Middle frontal gyrus (tissue), 1 donor: ENCODE measurements around the gene PLD2.
A peak's percentile ranks its signal among the peaks of the same experiment; 100 is the strongest.

Experiments used
- DNase-seq: peaks from one replicate; pipeline ENCODE4 v3.0.0-alpha.2; 2015; ENCODE audit warnings: low spot score; ENCODE audit errors: extremely low spot score

The PLD2 gene

DNA sequence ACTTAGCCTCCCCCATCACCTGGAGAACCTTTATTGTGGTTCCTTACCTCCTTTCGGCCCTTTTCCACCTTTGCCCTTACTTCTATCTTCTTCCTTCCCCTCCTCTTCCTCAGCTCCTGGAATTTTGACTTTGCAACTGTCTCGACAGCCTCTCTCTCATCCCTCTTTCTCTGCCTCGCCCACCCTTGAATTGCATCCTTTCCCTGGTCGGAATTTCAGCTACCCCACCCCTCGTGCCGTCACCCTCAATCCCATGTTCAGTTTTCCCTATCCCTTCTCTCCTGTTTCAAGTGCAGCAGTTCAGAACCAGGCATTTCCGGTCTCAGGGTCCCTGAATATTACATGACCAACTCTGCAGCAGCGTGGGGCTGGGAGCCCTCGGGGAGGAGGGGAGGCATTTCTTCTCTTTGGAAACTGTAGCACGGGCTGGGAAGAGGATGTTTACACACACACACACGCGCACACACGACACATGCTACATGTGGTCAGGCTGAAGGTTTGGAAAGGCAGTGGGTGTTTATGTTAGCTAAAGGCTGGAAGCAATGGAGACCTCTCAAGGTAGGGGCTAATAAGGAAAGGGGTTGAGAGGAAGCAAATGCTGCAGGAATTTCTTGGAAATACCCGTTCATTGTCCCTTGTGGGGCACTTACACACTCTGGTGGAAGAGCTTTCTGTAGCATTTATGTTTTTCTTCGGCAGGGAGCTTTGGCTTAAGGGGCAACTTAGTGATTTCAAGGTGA is 27.2 kb downstream of the PLD2 start:
- DNase-seq: no peak

DNA sequence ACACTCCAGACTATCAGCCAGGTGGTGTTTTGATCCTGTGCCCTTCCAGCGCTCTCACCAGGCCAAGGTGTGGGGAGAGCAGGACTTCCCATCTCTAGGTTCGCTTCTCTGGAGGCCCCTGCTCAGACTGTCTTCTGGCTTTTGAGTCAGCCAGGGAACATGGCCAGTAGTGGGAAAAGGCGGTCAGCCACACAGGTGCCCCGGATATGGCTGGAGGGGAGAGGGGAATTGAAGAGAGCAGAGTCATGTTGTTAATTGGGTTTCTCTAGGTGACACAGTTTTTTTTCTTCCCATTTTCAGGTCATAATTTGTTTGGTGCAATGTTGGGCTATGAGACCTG is 27.7 kb downstream of the PLD2 start:
- no peak for DNase-seq

DNA sequence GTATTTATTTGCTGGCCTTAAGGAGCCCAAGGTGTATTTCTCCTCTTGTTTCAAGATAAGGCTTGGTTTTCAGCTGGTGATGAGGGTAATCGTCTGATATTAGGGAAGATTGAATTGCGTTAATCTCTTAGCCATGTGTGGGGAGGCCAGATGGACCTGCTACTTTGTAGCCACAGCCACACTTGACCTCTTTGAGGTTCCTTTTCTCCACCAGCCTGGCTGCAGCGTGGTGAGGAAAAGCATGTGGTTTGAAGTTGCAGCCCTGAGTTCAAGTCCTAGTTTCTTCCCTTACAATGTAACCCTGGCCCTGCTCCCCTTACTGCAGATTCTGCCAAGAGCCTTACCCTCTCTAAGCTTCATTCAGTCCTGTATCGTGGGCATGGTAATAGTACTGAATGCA is 29.3 kb downstream of the PLD2 start:
- DNase-seq: no peak

DNA sequence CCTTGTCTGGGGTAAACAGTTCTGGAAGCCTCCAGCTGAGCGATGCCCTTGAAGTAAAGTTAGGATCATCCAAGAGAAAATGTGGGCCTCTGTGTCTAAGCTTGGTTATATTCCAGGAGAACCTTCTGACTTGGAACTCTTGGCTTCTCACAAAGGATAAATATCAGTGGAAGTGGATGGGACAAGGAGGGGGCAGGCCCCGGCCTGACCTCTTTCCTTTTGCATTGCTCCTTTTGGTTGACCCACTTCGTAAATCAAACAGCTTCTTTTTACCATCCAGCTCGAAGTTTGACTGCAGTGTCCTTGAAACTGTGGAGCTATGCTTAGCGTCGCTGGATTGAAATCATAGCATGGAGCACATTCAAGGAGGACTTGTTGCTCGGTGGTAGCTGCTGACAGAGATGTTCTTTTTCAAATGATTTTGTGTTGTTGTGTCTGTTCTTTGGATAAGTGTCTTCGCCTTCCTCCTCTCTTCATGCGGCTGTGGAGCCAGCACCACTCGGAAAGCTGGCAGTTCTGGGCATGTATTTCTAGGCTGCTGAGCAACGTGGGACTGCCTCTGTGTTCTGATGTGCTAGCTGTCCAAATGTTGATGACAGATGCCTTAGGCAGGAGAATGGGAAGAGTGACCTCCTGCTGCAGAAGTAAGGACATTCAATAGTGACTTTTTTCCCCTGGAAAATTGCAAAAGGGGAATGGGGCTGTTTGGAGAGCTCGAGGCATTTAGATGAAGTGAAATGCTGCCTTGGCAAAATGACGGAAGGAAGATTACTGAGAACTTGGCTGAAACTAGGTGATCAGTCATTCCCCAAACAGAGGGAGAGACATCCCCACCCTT is 30.7 kb downstream of the PLD2 start:
- DNase-seq: peak; percentile 42

DNA sequence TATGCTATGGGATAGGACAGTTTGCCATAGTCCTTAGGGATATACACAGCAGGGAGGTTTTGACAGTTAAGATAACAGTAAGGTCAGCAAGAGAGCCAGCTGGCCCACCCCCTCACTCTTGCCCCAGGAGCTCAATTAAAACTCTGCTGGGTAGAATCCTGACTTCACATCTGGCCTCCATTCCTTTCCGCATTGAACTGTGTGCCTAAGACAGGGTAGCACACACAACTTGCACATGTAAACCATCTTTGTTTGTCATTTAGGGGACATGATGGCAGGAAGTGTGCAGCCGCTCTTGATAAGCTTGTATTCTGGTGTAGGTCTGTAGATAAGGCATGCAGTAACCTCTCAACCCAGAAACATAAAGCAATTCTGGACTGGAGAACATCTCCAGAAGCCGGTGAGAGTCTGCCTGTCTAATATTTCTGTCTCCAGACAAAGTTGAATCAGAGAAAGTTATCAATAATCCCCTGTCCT is 31.4 kb downstream of the PLD2 start:
- no peak for DNase-seq

DNA sequence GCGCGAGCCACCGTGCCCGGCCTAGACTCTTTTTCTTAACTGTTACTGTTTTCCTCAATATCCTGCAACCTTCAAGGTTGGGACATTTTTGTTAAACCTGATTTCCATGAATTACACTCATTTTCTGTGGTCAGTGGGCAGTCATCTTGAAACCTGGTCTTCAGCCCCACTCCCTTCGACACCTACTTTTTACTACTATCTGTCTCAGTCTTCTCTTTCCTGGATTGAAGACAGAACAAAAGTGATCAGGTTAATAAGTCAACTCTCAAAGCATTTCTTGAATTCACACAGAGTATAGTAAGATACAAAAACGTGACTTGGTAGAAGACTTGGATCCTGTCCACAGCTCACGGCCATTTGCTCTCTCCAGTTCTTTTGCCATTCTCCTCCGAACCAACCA is 32.3 kb downstream of the PLD2 start:
- DNase-seq: no peak

DNA sequence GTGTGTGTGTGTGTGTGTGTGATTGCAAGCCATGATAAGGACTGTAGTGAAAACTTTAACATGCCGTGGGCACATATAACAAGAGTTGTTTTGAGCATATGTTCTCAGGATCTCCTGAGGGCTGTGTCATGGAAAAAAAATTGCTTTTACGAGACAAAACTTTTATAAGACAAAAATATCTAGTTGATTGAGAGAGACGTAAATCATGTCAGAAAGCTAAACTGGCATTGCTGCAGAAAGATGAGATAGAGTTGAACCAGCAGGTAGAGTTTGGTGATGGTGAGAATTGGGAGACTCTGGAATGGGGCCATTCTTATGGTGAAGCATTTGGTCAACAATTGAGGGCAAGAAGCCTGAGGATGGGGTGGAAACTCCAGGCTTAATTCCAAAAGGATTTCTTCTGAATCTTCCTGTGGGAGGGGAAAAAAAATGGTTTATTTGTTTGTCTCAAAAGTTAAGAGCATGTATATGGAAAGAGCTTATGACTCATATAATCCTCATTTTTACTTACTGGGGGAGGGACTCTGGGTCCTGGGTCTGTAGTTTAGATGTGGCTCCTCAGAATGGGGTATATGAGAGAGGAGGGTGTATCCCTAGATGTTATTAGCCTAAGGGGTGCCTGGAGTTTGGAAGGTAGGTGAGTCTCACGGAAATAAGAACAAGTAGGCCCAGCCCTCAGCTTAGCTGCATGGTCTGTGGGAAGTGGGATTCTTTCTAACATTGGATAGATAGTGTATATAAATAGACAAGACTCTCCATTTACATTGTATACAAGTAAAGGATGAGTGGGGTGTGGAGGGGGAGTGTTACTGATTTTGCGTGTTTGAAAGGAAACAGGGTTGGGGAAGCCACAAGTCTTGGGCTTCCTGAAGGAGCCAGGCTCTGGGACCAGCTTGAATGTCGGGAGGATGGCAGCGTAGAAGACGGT is 33.3 kb downstream of the PLD2 start:
- DNase-seq: no peak

DNA sequence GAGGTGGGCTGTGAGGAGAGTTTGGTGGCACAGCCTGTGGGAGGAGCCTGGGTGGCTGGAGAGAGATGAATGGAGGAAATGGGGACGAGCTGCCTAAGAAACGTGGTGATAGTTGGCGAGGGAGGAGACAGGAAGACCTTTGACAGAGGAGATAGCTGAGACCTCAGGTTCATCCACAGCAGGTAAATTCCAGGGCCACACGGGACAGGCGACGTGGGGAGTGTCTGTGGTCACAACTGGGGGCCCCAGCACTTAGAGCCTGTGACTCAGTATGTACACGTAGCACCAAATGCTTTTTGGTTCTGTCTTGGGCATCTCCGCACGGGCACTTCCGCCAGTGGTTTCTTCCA is 33.9 kb downstream of the PLD2 start:
- DNase-seq: no peak

DNA sequence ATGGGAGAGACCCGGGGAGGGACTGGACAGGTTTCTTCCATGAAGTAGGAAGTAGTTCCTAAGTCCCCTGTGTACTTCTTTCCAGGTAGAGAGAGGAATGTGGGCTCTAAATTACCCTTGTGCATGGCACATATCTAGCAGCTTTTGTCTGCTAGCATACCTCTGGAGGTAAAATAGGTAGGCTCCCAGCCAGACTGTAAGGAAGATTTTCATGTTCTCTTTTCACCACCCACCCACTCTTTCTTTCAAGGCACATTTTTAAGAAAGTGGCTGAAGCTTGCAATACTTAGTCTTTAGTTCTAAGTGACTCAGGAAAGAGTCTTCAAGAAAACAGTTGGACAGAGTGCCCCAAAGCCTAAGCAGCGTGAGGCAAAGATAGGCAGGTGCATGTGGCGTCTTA is 35.4 kb downstream of the PLD2 start:
- no peak for DNase-seq

DNA sequence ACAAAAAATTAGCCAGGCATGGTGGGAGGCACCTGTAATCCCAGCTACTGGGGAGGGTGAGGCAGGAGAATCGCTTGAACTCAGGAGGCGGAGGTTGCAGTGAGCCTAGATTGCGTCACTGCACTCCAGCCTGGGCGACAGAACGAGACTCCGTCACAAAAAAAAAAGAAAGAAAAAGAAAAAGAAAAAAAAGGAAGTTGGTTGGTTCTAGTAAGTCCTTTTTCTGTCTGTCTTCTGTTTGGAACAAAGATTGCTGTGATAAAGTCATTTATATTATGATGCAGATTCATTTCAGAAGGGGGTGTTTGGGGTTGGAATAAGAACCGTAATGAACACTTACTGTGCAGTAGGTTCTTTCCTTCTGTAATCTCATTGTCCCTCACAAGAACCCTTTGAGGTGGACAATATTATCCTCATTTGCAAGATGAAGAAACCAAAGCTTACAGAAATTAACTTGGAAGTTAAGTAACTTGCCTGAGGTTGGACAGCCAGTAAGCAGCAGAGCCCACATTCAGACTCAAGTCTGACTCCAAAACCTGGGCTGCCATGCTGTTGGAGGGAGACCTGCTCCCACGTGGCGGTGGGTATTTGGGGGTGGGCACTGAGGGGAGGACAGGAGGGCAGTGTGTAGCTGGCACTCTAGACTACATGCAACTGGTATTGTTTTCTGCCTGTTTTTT is 36.5 kb downstream of the PLD2 start:
- DNase-seq: no peak

DNA sequence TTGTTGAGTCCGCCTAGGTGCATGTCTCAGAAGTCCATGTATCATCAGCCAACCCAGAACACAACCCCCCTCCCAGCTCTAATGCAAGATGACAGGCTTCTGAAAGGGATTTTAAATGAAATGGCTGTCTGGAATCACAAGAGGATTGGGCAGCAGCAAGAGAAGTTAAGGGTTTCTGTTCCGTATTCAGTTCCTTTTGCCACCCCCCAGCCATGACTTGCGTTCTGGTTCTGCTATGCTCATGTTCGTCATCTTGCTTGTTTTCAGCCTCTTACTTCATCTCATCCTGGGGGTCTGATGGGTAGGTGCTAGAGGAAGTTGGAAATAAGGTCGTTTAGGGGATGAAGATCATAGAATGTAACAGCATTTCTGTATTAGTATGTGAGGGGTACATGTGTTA is 38.2 kb downstream of the PLD2 start:
- DNase-seq: no peak

DNA sequence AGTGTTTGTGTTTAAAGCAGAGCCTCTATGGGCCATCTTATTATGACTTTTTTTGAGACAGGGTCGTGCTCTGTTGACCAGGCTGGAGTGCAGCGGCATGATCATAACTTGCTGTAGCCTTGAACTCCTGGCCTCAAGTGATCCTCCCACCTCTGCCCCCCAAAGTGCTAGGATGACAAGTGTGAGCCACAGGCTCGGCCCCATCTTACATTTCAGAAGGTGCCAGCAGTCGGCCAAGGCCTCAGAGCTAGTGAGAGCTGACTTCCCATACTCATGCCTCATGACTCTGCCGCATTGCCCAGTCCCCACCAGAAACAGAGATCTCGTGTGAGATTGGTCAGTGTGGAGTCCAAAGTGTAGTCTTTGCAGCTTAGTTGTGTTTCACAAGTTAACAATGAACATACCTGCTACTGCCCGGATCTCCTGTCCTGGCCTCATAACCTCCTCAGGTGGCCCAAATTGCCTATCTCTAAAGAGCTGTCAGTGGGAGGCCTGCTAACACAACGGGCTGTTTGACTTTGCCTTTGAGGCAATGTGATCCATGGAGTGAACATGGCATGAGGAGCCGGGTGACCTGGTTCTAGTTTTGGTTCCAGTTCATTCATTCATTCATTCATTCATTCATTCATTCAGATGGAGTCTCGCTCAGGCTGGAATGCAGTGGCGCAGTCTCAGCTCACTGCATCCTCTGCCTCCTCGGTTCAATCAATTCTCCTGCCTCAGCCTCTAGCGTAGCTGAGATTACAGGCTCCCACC is 39.9 kb downstream of the PLD2 start:
- no peak for DNase-seq

DNA sequence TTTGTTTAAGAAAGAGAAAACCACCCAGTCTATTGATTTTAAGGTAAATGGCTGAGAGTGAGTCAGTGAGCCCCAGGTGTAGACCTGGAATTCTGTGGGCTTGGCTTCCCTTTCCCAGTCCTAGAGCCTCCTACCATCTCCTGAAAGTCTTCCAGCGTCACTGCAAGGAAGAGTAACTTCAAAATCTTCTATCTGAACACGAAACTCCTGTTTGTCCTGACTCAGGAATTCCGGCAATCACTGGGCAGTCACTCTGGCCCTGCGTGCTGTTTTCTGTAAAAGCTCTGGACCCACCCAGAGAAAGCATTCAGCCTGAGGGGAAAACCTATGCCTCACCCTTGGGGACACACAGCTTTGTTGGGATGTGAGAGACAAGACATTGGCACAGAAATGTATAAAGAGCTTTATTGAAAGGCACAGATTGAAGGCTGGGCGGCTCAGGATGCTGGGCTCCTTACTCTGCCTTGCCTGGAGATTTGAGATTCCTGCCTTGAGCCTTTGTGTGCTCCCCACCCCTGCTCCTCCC is 42.1 kb downstream of the PLD2 start:
- DNase-seq: no peak

DNA sequence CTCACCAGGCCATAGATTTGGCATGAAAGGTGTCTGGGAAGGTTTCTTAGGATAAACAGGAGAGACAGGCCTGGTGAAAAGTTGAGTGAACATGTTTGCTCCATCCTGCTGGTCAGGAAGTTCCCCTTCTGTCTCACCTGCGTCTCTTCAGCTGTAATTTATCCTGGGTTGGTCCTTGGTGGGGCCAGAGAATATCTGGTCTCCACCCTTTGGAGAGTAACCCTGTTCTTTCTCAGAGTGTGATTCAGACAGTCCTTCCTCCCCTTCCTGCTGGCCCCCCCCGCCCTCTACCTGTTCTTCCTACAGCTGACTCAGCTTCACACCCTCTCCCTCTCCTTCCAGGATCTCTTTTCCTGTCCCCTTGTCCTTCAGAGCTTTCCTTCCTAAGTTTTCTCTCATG is 43.3 kb downstream of the PLD2 start:
- no peak for DNase-seq

DNA sequence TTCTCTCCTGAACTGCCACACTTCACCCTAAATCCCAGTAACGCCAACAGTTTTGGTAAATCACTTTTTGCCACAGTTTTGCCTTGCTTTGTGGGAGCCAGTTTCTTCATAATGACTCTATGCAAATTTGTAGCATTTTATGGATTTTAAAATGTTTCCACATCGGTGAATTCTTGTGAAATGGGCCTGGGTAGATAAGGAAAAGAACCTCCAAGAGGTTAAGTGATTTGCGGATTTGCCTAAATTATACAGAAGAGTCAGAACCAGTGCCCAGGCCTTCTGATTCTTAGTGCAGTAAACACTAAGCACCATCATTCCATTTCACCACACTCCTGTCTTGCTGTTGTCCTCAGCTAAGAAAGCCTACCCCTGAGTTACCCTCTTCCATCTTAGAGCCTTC is 44.1 kb downstream of the PLD2 start:
- DNase-seq: no peak

DNA sequence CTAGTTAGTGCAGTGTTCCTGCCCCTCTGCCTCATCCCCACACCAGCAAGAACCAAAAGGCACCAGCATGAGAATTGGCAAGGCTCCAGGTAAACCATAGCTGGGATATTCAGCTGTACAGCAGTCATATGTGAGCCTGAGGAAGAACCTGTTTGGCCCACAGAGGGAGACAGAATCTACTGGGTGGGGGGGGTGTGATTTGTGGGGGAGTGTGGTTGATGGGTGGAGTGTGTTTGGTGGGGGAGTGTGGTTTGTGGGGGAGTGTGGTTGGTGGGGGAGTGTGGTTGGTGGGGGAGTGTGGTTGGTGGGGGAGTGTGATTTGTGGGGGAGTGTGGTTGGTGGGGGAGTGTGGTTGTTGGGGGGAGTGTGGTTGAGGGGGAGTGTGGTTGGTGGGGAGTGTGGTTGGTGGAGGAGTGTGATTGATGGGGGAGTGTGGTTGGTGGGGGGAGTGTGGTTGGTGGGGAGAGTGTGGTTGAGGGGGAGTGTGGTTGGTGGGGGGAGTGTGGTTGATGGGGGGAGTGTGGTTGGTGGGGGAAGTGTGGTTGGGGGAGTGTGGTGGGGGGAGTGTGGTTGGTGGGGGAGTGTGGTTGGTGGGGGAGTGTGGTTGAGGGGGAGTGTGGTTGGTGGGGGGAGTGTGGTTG is 45.7 kb downstream of the PLD2 start:
- no peak for DNase-seq

DNA sequence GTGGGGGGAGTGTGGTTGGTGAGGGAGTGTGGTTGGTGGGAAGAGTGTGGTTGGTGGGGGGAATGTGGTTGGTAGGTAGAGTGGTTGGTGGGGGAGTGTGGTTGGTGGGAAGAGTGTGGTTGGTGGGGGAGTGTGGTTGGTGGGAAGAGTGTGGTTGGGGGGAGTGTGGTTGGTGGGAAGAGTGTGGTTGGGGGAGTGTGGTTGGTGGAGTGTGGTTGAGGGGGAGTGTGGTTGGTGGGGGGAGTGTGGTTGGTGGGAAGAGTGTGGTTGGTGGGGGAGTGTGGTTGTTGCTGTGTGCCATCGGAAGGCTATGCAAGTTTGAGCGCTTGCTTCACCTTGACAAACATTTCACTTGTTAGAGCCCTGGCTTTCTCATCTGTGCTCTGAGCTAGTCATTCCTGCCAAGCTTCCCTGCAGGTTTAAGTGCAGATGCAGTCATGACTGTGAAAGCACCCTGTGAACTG is 46.3 kb downstream of the PLD2 start:
- DNase-seq: no peak

DNA sequence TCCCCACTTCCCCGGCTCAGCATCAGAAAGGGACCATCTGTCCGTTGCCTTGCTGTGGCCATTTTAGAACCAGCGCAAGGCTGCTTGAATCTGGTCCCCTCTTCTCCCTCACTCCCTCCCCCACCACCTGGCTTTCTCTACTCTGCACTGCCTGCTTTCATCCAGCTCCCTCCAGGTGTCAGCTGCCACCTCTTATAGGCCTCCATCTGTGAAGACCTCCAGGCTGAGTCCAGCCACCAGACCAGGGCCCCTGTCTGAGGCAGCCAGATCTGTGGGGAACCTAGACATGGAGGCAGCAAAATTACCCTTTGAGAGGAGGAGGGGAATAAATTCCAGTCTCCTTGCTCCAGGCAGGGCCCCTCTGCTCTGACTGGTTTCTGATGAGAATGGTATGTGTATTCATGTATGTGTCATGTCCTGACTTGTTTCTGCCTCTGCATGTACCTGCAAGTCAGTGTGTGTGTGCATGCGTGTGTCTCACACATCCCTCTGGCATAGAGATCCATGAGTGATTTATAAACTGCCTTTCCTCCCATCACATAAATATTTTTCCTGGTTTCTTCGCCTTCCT is 47.2 kb downstream of the PLD2 start:
- no peak for DNase-seq

DNA sequence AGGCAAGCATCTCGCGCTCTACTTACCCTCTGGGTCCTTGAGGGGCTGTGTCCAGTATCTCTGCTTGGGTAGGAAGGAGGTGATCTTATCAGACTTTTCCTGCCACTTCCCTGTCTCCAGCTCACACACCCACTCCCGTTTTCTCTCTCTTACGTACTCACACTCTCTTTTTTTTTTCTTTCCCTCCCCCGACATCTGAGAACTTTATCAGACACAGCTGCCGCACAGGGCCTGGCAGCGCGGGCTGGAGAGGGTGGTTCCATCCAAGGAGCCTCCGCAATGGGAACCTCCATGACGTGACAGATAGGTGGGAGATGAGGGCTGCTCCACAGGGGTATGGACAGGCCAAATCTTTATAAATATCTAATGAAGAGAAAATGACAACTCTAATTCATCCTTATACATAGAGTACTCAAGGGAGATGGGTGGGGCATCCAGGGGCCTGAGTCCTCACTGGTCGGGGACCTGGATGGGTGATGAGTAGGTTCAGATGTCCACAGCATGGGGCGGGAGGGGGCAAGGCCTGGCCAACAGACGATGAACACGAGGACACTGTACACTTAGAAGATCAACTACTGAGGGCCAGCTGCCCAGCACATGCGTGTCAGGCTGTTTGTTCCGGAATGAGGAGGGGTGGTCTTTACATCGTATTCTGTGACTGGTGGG is 49.5 kb downstream of the PLD2 start:
- no peak for DNase-seq
